HG02798 (cell line): Measurements from ENCODE around the gene EIF4A2.
"Not testable (repeated sequence)": the region's sequence is repeated elsewhere in the genome, so short reads cannot be mapped to it uniquely, and the experiment has no call there.

ENCODE experiments used
- ATAC-seq: cut with Tn5 transposase; IDR thresholded peaks from one replicate; pipeline ENCODE4 v1.9.1; 2021; ENCODE audit warnings: mild to moderate bottlenecking; ENCODE audit not compliant: unreplicated experiment, poor library complexity

Gene EIF4A2

DNA sequence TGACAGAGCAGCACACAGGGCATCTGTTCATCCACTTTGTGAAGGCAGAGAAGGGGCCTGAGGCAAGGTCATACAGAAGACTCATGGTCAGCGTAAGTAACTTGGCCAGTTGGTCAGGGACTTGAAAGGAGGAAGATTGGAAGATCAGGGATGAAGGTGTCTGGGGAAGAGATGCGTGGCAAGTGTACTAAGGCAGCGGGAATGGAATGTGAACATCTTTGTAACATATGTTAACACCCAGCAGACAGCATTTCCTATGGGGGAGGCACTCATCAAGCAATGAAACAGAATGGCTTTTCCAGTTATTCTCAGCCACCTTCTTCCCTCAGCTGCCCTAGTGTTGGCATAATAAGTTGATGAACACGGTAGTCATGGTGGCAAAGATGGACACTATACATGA lies 30.7 kb downstream of the EIF4A2 start:
- no peak for ATAC-seq

DNA sequence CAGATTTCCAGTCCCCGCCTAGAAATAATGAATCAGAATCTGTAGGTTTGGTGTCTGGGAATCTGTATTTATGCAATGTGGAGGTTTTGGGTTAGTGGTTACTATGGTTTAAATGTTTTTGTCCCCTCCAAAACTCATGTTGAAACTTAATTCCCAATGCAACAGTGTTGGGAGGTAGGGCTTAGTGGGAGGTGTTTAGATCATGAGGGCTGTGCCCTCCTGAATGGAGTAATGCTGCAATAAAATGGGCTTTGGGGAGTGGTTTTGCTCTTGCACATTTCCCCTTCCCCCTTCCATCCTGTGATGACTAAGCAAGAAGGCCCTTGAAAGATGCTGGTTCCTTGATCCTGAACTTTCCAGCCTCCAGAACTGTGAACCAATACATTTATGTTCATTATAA lies 32.1 kb downstream of the EIF4A2 start:
- ATAC-seq: no peak

DNA sequence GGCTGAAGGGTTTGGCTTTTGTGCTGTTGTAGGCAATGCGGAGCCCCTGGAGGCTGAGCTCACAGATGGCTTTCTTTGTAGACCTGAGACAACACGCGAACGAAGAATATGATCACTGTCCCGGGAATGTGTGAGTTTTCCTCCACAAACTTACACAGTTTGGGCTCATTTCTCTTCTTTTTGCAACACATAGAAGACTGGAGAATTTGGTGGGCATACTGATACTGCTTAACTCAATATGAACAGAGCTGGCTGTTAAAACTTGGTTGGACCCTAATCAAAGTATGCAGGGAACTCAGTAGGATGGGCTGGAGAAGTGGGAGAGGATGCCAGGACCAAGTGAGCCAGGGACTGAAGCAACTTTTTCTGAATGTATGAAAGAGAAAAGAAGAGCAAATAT lies 35.1 kb downstream of the EIF4A2 start:
- no peak for ATAC-seq

- ATAC-seq: no peak
Measured at GRCh38 chr3:186818956-186819355, 35.6 kb downstream of the EIF4A2 start.

GRCh38 chr3:186821429-186822387 lies 38.3 kb downstream of the EIF4A2 start:
- no peak for ATAC-seq

DNA sequence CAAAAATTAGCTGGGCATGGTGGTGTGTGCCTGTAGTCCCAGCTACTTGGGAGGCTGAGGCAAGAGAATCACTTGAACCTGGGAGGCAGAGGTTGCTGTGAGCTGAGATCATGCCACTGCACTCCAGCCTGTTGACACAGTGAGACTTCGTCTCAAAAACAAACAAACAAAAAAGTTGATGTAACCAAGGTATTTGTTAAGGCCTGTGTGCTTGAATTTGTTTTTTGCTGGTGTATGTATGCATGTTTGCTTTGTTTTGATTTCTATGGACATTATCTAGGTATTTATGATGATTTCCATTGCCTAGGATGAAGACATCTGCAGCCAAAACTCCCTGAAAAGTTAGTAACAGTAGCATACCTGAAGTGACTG lies 39.0 kb downstream of the EIF4A2 start:
- ATAC-seq: not testable (repeated sequence)

DNA sequence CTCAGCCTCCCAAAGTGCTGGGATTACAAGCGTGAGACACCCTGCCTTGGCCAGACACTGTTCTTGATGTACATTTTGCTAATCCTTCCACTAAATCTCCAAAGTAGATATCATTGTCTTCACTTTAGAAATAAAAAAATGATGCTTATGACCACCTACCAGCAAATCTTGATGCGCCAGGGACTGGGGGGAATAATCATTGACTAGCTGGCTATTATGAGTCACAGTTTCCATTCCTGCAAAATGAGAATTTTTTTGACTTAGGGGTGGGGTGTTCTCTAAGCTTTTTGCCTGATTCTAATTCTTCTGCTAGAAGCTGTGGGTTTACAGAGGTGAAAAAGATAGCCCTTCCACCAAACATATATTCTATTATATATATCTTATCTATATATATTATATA lies 40.0 kb downstream of the EIF4A2 start:
- no peak for ATAC-seq

DNA sequence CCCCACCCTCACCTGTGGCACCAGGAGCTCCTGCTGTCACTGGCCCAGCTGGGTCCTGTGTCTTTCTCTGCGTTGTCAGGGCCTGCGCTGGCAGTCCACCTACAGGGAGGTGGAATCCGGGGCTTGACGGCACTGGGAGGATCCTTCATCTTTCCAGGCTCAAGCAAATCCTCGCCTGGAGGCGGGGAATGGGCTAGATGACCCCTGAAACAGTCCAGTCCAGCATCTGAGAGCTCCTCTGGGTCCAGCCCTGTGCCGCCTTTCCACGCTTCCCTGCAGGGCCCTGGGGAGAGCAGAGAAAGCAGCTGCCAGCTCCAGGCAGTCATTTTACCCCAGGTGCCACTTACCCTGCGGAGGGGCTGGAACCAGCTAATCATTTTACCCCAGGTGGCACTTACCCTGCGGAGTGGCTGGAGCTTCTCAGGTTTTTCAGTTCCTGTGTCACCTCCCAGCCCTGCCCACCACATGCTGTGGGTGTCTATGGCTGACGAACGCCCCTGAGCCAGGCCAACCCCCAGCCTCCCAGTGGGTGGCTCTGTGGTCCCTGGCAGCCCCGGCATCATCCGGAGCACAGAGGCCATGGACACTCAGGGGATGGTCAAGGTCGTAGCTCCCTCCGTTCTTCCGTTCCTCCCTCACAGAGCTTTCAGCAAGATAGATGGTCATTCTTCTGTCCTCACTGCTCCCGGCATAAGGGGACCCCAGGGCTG lies 41.2 kb downstream of the EIF4A2 start:
- no peak for ATAC-seq

- ATAC-seq: no peak
Measured at GRCh38 chr3:186825294-186825821, 42.0 kb downstream of the EIF4A2 start.

DNA sequence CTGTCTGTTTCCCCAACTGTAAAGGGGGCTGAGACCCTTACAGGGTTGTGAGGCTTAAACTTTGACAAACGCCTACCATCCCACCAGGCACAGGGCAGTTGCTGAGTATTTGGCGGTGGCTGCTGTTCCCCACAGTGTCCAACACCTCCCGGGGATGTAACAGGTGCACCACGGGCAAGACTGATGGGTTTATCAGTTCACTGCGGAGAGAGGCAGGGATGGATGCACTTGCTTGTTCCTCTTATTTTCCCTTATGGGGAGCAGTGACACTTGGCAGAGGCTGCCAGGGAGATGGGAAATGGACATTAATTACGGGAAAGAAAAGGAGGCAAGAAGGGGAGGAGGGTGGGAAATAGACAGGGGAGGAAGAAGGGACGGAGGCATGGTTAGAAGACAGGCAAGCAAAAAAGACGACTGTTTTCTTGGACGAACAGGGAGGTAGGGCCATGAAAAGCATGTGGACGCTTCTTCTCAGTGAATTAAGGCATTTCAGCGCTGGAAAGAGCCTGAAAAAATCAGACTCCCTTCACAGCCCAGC lies 42.6 kb downstream of the EIF4A2 start:
- no peak for ATAC-seq

- no peak for ATAC-seq
Measured at GRCh38 chr3:186826410-186826975, 43.1 kb downstream of the EIF4A2 start.

DNA sequence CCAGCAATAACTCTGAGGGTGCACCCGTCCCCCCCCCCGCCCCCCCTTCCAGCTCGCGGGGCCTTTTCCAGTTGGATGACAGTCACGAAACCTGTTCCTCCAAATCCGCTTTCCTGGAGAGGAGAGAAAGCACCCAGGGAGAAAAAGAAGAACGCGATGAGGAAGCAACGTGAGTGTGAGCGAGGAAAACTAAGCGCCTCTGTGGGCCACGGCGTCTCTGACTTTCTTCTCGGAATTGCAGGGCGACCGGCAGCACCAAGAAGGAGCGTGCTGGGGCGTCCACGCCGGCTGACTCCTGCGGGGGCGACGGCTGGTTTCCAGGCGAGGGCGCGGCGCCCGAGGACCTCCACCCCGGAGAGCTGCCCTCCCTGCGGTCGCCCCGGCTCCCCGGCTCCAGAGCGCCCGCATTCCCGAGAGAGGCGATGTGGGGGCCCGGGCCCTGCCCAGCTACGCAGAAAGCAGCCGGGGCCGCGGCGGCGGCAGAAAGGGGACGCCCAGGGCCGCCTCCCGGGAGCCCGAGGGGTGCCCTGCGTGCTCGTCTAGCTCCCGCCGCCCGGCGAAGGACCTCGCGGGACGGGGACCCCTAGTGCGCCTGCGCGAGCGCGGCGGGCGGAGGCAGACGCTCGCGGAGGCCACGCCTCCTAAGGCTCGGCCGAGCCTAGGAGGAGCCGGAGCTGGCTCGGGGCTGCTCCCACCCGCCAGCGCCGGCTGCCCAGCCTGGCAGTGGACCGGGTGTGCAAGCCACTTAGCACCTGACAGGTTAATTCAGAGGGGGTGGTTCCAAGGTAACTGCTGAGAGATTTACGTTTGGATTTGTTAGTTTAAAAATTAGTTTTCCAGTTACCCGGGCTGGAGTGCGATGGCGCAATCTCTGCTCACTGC lies 43.8 kb downstream of the EIF4A2 start:
- peak; percentile 92 for ATAC-seq

GRCh38 chr3:186828340-186828739 lies 45.0 kb downstream of the EIF4A2 start:
- ATAC-seq: no peak

DNA sequence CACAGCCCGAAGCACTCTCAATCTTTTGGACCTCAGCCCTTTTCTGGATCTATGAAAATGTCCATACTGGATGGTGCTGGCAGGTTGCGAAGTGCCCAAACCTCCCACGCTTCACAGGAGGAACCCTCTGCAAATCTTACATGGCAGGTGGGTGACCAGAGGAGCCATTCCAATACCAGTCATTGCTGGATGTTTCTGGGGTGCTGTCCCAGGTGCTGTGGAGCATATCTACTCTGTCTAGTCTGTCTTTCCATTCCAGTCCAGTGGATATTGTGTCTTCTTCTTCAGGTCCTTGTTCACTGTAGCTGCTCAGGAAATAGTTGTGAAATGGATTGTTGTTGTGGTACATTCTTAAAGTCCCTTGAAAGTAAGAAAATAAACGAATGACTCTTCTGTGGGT lies 48.4 kb downstream of the EIF4A2 start:
- ATAC-seq: no peak

DNA sequence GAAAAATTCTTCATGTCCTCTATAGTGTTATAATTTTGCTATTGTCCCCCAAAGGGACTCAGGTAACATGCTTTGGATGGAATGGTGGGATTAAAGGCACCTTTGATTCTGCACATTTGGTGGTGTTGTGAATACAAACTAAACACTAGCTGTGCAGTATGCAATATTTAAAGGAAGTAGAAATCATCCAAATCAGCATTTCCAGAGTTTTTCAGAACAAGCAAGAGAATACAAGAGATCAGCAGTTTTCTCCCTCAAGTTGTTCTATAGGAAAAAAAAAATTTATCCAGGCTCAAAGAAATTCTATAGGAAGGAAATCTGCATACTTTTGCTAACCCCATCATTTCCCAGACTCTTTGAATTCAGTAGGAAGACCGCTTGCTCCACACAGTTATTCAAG lies 48.9 kb downstream of the EIF4A2 start:
- no peak for ATAC-seq
